Umbilical cord (tissue), 2 donors: Measurements from ENCODE around the gene NOP9. TPM values are rescaled to one million over a fixed set of nuclear protein-coding genes. Genes with fewer than 3 reads are reported as not detected.
A peak's percentile ranks its signal among the peaks of the same experiment; 100 is the strongest.
"Not testable (repeated sequence)": the region's sequence is repeated elsewhere in the genome, so short reads cannot be mapped to it uniquely, and the experiment has no call there.

Experiments
- DNase-seq: peaks from one replicate; pipeline ENCODE4 v3.0.0-alpha.2; 2015; ENCODE audit warnings: low spot score
- total RNA-seq: library from RNA; depleted of rRNA; stranded (reverse); fragments of >200 nt; gene quantifications from one replicate; pipeline ENCODE4 v1.2.3, GENCODE V29; 2014; ENCODE audit warnings: low replicate concordance; ENCODE audit not compliant: insufficient read depth

NOP9 gene
- total RNA-seq, 1 donor from 2014 or later = 12.5 TPM

- DNase-seq = no peak
Measured at GRCh38 chr14:24325041-24325530, 25.4 kb downstream of the NOP9 start.

GRCh38 chr14:24325963-24326362, 26.3 kb downstream of the NOP9 start:
- DNase-seq = no peak

GRCh38 chr14:24327303-24327702, 27.7 kb downstream of the NOP9 start:
- DNase-seq = no peak

GRCh38 chr14:24327914-24328313, 28.3 kb downstream of the NOP9 start:
- not testable (repeated sequence) for DNase-seq

- no peak for DNase-seq
Measured at GRCh38 chr14:24329073-24329663, 29.5 kb downstream of the NOP9 start.

GRCh38 chr14:24329736-24330135, 30.1 kb downstream of the NOP9 start:
- DNase-seq = no peak

- no peak for DNase-seq
Measured at GRCh38 chr14:24330973-24331674, 31.5 kb downstream of the NOP9 start.

- DNase-seq = no peak
Measured at GRCh38 chr14:24331731-24332267, 32.1 kb downstream of the NOP9 start.

GRCh38 chr14:24332268-24332993, 32.8 kb downstream of the NOP9 start:
- peak; percentile 71 for DNase-seq

GRCh38 chr14:24334431-24335291, 35.0 kb downstream of the NOP9 start, which contains the start of gene ADCY4:
Gene ADCY4, minus strand, starts transcription at chr14:24335071. Its CDS starts 419 bp downstream, at chr14:24334652.
- no peak for DNase-seq

GRCh38 chr14:24335461-24336171, 36.0 kb downstream of the NOP9 start:
- DNase-seq = peak; percentile 56

GRCh38 chr14:24337144-24337823, 37.6 kb downstream of the NOP9 start:
- no peak for DNase-seq

- DNase-seq = no peak
Measured at GRCh38 chr14:24337824-24338175, 38.1 kb downstream of the NOP9 start.

- no peak for DNase-seq
Measured at GRCh38 chr14:24338843-24339242, 39.2 kb downstream of the NOP9 start.

- peak; percentile 49 for DNase-seq
Measured at GRCh38 chr14:24339284-24340151, 39.9 kb downstream of the NOP9 start, which contains the start of gene RIPK3. Gene RIPK3, minus strand, starts transcription at chr14:24339991. Its CDS starts 165 bp downstream, at chr14:24339826.

- no peak for DNase-seq
Measured at GRCh38 chr14:24340606-24341005, 41.0 kb downstream of the NOP9 start.

- DNase-seq = no peak
Measured at GRCh38 chr14:24342889-24343288, 43.2 kb downstream of the NOP9 start.

- no peak for DNase-seq
Measured at GRCh38 chr14:24343795-24344660, 44.4 kb downstream of the NOP9 start.
